ENCODE measurements around the gene HSD11B1.
"Not testable (repeated sequence)": the region's sequence is repeated elsewhere in the genome, so short reads cannot be mapped to it uniquely, and the experiment has no call there.

HSD11B1 gene

DNA sequence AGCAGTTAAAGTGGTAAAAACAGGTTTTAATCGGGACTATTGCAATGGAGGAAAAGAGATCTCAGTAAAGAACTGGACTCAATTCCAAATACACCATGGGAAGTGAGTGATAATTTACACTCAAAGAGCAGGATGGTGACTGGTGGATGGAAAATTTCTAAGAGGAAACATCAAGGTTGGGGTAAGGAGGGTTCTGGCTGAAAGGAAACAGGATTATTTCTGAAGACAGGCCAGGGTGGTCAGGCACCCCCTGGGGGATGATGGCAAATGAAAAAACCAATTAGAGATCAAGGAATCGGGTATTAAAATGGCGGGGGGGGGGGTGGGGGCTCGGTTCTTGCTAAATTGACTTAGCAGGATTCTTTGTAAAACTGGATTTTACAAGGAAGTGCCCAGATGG is 12.3 kb upstream of the HSD11B1 start:
- DNase-seq: no peak

DNA sequence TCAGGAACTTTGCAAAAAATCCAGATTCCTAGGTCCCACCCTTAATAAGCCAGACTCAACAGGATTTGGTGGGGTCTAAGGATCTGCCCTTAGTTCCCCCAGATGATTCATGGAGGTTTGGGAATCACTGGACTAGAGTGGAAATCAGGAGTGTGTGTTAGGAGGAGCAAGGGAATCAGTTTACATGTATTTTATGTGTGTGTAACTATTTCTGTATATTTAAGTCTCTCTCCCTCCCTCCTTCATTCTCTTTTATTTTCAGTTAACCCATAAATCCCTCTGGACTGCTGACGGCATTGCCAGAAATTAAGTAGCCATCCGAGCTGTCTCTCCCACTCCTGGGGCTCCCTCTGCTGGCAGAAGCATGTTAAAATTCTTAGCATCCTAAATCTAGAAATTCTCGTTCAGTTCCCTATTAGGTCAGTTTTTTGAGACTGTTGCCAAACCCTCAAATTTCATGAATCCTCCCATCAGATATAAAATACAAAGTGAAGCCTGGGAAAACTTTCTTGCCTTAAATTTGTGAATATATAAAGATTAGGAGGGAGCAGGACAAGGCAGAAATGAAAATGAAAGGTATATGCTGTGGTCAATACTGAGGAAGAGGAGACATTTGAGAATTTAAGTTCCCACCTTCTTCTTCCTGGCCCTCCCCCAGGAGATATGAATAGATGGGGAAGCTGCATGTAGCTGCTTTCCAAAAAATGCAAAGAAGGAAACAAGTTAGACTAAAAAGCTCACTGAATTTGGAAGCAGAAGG is 11.7 kb upstream of the HSD11B1 start:
- peak; percentile 78 for DNase-seq

DNA sequence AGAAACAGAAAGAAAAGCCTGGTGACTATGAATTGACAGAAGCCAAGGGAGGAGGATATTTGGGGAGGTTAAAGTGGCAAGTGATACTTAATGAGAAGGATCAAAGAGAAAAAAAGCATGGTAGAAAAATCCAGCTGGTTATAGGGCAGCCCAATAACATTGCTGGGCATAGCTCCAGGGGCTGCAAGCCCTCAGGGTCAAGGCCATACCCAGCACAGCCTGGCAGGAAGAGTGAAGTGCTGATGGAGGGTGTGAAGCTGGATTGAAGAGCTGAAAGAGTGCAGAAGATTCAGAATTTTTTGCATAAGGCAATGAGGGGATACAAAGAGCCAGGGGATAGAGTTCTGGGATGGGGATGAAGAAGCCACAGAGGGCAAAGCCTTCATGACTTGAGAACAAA is 8.0 kb upstream of the HSD11B1 start:
- DNase-seq: no peak

DNA sequence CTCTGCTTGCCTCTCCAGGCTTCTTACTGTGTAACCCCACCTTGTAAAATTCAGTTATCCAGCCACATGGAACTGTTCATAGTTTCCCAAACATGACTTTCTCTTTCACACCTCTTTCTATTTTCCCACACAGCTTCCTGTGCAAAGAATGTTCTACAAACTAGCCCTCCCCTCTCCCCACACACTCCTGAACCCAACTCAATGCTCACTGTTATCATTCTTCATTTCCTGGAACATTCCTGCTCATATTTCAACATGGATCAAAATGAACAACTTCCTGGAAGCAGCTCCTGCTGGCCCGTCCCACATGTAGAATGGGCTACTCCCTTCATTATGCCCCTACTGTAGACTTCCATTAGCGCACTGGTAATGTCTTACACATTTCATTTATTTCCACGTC is 7.5 kb upstream of the HSD11B1 start:
- DNase-seq: no peak

DNA sequence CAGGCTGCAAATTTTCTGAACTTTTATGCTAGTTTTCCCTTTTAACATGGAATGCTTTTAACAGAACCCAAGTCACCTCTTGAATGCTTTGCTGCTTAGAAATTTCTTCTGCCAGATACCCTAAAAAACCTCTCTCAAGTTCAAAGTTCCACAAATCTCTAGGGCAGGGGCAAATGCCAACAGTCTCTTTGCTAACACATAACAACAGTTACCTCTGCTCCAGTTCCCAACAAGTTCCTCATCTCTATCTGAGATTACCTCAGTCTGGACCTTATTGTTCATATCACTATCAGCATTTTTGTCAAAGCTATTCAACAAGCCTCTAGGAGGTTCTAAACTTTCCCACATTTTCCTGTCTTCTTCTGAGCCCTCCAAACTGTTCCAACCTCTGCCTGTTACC is 4.0 kb upstream of the HSD11B1 start:
- DNase-seq: not testable (repeated sequence)

DNA sequence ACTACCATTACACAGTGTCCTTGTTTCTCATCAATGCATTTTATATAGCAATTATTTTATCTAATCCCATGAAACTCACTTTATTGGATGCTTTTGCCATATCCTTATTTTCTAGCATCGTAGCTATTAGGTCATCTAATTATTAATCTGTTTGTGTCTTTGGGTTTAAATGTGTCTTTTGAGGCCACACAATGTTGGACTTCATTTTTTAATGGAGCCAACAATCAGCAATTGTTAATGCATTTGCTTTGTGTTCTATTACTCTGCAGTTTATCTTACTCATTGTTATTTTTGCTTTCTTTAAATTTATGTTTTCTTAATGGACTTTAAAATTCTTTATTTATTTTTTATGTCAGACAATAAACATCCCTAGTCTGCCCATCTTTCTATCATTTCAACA is 1.8 kb upstream of the HSD11B1 start:
- no peak for DNase-seq

DNA sequence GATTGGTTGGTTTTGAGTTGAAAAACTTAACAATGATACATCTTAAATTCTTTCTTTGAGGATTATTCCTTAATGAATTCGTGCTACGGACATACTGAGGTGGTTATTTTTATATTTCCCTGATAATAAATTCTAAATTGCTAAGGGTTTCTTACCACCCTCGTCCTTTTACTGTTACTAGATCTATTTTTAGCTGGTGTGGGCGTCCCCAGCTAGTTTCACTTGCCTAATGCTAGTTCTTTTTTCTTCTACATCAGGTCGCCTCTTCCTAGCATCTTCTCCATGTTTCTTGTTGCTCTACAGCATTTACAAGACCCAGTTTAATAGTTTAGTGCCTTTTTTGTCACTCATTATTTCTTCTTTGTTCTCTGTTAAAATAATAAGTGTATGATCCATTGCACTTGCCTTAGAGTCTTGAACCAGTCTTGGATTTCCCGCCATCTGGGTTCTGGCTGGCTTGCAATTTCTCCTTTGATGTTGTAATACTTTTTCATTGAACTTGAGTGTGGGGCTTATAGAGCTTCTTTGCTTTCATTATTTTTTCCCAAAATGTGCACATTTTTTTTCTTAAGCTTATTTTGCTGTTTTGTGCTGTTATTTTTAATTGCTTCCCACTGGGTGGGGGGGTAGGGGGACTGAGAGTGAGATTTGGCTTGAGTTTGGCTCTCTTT is 677 bp upstream of the HSD11B1 start:
- no peak for DNase-seq

DNA sequence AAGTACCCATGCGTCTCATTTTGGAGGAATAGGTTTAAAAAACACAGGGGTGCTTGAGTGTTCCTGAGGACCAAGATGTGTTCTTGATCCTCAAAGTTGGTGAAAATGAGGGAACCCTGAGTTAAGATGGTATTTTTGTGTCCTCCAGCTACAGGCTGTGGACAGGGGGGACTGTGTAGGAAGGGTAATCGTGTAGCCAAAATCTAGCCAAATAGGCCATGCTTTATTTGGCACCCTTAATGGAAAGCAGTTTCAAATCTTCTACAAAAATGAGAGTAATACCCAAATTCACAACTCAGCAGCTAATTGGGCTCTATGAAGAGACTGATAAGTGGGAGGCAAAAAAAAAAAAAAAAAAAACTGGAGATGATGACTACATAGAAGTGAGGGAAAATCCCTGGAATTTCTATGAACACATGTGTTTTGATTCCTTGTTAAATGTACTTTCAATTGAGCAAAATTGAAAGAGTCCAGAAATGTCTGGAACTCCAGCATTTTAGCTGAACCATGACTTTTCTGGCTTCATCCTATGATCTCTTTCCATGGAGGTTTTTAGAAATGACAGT is 470 bp downstream of the HSD11B1 start:
- no peak for DNase-seq

DNA sequence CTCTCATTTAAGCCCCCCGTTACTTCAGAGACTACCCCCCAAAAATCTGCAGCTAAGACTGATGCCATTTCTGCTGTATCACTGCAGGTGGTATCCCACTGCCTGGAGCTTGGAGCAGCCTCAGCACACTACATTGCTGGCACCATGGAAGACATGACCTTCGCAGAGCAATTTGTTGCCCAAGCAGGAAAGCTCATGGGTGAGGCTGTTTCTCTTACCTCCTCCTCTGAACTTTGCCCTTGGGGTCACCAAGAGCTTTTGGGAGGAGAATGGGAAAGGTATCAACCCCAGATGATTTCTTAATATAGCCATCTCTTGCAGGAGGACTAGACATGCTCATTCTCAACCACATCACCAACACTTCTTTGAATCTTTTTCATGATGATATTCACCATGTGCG is 2.0 kb downstream of the HSD11B1 start:
- DNase-seq: no peak

DNA sequence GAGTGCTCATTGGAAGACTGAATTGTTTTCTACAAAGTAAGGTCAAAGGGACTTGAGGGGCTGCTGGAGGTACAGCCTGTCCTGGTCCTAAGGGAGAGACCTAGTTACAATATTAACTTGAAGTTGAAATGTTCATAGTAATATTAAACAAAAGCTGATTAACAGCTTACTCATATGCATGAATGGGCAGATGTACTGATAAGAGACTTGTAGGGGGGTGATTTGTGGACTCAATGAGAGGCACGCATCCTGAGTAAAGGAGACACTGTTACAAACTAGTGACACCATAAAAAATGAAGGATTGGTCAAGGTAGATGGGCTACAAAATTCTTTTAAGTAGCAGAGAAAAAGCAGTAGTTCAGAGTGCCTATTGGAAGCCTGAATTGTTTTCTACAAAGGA is 2.7 kb downstream of the HSD11B1 start:
- no peak for DNase-seq

DNA sequence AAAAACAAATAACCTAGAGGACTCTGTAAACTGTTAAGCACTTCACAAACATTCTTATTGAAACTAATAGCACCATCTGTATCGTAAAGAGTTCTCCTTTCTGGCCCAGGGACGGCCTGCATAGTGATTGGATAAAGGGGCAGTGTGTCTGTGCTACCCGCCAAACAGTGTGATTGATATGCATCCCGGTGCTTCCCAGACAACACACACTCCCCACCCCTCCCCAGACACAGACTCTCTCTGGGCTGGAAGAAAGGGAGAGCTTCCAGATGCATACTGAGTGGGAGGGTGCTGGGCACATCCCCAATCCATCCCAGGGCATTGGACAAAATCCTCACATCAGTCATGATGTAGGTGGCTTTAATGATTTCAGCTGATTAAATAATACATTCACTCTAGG is 3.7 kb downstream of the HSD11B1 start:
- no peak for DNase-seq

DNA sequence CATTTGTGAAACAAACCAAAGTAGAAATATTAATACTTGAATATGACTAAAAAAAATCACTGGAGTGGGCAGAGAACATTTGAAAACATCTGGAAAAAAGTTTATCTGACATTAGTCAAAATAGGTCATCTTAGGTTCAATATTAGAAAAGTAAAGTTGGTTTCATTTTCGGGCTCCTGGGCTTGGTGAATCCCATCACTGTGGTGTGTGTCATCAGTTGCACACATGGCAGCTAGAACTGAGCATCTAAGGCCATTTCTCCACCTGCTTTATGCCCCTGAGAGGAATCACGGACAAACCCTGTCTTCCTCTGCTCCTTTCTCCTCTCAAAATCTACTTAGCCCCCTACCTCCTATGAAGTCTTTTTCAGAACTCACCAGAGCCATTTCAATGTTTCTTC is 5.4 kb downstream of the HSD11B1 start:
- DNase-seq: no peak

DNA sequence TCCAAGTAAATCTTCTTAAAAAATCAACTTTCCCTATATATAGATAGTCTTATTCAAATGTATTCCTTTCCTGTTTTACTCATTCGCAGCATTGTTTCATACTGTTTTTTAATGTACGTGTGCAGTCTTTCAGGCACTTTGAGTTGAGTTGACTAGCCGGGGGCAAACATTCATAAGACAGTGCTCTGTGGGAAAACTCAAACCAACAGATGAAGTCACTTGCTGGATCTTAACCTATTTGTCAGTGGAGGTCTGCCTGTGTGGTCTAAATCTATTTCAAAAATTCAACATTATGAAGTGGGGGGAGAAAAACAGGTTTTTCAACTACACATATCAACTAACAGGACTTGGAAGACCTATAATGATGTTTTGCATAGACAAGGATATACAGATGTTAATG is 6.2 kb downstream of the HSD11B1 start:
- DNase-seq: no peak

DNA sequence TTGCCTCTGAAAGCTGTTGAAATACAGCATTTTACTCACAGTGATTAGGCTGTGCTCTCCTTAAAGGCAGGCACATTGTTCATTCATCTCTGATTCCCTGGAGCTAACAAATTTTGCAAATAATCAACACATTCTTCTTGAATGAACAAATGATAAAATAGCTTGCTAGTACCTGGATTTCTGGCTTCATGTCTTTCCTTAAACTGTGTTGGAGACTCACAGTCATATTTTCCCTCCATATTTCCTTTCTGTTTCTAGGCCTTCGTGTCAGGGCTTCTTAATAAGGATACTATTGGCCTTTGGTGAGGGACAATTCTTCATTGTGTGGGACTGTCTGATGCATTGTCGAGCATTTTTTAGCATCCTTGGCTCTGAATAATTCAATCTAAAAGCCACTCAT is 9.7 kb downstream of the HSD11B1 start:
- no peak for DNase-seq

DNA sequence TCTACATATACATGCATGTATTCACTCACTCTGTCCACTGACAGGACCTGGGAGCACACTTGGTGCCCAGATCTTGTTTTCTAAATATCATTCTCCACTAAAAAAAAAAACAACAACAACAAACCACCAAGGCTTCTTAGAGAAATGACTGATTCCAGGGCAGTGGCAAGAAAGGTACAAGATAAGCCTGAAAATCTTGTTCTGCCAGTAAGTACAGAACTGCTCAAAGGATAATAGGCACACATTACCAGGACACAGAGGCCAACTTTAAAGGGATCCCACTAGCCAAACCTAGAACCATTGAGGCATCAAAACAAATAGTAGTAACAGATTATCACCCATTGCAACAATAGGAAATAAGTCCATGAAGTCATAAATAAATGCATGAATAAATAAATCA is 10.7 kb downstream of the HSD11B1 start:
- no peak for DNase-seq

DNA sequence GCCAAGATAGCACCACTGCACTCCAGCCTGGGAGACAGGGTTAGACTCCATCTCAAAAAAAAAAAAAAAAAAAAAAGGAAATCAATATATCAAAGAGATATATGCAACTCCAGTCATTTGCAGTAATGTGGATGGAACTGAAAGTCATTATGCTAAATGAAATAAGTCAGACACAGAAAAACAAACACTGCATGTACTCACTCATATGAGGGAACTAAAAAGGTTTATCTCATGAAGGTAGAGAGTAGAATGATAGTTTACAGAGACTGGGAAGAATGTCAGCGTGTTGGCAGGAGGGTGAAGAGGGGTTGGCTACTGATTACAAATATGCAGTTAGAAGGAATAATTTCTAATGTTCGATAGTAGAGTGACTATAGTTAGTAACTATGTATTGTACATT is 13.2 kb downstream of the HSD11B1 start:
- no peak for DNase-seq

DNA sequence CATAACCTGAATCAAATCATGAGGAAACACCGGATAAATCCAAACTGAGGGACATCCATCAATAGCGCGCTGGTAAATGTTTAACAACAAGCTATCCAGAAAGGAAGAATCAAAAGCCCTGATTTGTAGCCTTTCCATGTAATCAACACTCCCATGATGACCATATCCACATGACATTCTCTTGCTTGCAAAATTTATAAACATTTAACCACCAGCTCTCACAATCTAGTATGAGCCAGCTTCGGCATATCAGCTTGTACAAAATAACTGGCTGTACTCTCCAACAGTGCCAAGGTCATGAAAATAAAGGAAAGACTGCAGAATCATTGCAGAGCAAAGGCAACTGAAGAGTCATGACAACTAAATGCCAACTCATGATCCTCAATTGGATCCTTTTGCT is 15.7 kb downstream of the HSD11B1 start:
- no peak for DNase-seq

DNA sequence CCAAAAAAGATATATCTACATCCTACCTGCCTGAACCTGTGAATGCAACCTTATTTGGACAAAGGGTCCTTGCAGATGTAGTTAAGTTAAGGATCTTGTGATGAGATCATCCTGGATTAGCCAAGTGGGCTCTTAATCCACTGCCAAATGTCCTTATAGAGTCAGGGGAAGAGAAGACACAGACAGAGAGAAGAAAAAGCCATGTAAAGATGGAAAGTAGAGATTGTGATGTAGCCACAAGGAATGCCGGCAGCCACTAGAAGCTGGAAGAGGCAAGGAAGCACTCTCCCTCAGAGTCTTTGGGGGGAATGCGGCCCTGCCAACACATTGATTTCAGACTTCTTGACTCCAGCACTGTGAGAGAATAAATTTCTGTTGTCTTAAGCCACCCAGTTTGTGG is 16.2 kb downstream of the HSD11B1 start:
- DNase-seq: no peak

DNA sequence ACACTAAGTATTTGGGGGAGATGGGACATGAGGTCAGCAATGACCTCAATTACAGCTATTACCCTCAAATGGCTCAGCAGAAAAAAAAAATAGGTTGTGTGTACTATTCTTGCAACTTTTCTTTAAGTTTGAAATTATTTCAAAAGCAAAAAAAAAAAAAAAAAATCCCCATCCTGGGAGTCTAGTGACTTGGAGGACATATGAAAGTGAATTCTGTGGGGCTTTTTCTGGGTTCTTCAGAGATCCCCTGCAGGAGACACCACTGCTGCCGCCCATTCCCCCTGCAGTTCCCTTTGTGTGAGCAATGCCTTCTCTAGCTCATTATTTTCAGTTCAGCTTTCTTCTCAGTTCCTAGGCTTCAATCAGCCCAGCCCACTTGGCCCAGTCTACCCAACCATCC is 16.7 kb downstream of the HSD11B1 start:
- no peak for DNase-seq

DNA sequence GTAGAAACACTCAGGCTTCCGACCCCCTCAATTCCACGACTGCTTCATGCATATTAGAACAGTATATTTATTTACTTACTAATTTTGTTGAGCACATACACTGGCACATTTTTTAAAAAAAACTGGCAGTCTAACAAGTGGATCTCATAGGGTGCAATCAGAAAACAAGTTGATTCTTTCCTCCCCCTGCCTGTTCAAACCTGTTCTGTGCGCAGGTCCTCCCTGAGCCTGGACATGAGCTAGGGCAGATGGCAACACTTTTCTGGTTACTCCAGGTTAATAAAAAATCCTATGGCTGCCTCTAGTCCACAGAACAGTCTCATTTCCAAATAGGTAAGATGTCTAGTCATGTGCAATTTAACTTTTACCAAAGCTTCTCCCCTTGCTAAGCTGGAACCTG is 18.6 kb downstream of the HSD11B1 start:
- no peak for DNase-seq

DNA sequence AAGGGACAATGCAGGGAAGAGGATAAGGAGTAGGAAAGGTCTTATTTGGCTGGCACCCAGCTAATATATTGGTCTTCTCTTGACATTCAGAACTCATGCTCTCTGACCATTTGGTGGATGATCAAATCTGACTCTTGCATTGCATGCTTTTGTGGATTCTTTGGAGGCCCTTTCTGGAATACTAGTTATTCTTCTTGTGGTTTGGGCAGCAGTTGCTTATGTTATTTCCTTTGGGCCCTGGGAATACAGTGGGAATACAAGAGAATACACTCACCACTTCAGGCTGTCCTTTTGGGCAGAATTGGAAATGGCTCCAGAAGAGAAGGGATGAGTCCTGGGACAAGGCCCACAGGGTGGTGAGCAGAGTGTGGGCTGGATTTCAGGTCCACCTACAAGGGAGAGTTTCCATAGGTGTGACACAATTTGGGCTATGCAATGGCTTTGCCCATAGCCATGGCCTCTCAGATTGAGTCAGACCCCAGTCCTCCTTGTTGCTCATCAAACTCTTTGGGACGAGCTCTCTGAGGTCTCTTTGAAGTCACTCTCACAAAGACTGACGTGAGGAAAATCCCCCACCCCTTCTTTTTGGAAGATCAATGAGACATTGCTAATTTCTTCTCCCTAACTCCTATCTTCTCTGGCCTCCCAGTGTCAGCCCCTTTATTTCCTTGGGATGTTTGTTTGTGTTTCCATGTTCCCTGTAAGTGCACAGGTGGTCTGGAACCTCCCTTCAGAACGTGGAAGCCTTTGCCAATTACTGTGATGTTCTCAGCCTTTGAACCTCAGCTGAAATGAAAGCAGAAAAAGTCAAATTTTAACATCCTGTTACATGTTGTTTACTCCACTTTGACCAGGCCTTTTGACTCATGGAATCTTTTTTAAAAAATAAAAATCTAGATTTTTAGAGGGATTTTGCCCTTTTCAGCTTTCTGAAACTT is 19.4 kb downstream of the HSD11B1 start:
- DNase-seq: no peak

DNA sequence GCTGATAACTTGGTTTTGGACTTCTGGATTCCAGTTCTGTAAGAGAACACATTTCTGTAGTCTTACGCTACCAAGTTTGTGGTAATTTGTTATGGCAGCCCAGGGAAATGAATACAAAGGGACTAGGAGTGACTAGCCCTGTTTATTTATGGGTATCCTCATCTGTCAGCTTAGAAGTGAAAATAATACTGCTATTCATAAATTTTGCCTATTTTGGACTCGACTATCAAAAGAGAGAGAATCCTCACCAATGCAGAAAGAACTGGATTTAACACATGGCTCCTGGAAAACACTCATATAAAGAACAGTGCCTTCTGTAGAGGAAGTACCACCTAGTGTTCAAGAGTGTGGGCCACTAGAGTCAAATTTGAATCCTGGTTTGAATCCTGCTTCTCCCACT is 22.6 kb downstream of the HSD11B1 start:
- DNase-seq: no peak

DNA sequence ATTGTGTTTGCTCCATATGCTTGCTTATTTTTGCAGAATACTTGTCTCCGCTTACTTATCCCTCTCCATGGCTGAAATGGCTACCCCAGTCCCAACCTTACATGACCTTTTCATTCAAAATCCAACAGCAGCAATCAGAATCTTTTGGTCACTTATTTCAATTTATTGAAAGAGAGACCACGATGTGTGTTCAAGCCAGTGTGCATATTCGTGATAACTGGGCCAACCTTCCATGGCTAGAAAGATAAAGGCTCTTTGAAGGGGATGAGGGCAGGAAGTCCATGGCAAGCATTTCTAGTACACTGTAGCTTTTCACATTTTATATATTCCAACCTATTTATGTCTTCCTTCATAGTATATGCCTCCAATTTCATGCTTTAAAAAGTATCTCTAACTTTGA is 23.1 kb downstream of the HSD11B1 start:
- no peak for DNase-seq

DNA sequence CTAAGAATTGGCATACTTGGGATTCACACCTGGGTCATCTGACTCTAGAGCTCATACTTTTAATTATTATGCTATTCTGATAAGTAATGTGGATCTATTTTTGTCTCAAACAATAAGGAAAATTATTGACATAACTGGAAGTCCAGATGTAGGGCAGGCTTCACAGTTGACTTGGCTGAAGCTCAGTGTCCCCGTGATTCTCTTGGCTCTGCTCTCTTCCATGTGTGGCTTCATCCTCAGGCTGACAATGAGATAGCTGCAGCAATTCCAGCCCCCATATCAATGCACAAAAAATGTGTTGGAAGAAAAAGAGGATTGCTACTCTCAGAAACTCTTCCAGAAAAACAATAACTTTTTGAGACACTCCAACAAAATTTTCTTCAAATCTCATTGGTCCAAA is 23.8 kb downstream of the HSD11B1 start:
- no peak for DNase-seq

Measured in NCI-H1092 (cell line).